HG02852 (cell line): ENCODE data around the gene CD52.

Experiments used
- ATAC-seq: cut with Tn5 transposase; IDR thresholded peaks from one replicate; pipeline ENCODE4 v1.9.1; 2021; ENCODE audit warnings: mild to moderate bottlenecking, moderate library complexity; ENCODE audit not compliant: unreplicated experiment

The CD52 gene

GRCh38 chr1:26352338-26352679 lies 34.6 kb downstream of the CD52 start:
- no peak for ATAC-seq

- ATAC-seq, result no peak
Measured at GRCh38 chr1:26353210-26353859, 35.6 kb downstream of the CD52 start.

GRCh38 chr1:26353976-26354820 lies 36.4 kb downstream of the CD52 start, which contains the start of gene CRYBG2:
TSS of gene CRYBG2 (minus strand) at chr1:26354130. CDS start at chr1:26346657, 7,473 bp downstream.
- no peak for ATAC-seq

GRCh38 chr1:26354972-26355371 lies 37.2 kb downstream of the CD52 start:
- no peak for ATAC-seq

GRCh38 chr1:26356106-26356505 lies 38.3 kb downstream of the CD52 start:
- no peak for ATAC-seq

- ATAC-seq, result no peak
Measured at GRCh38 chr1:26357121-26357602, 39.4 kb downstream of the CD52 start.

GRCh38 chr1:26358411-26359384 lies 40.9 kb downstream of the CD52 start:
- ATAC-seq, result no peak

GRCh38 chr1:26359981-26360806 lies 42.4 kb downstream of the CD52 start:
- no peak for ATAC-seq

GRCh38 chr1:26360807-26361604 lies 43.2 kb downstream of the CD52 start:
- ATAC-seq, result no peak

GRCh38 chr1:26361605-26362122 lies 43.9 kb downstream of the CD52 start:
- ATAC-seq, result no peak

- no peak for ATAC-seq
Measured at GRCh38 chr1:26362331-26362730, 44.6 kb downstream of the CD52 start.

GRCh38 chr1:26363549-26364448 lies 46.0 kb downstream of the CD52 start:
- no peak for ATAC-seq

GRCh38 chr1:26364956-26365355 lies 47.2 kb downstream of the CD52 start:
- ATAC-seq, result no peak

- no peak for ATAC-seq
Measured at GRCh38 chr1:26367441-26367840, 49.7 kb downstream of the CD52 start.

- no peak for ATAC-seq
Measured at GRCh38 chr1:26368006-26368405, 50.2 kb downstream of the CD52 start.

GRCh38 chr1:26368486-26368885 lies 50.7 kb downstream of the CD52 start:
- no peak for ATAC-seq
